RCC 7860 (cell line): Measurements from ENCODE around the gene PPP1R37.

Source experiments
- DNase-seq: peaks from one replicate; pipeline ENCODE4 v3.0.0-alpha.2; 2015; ENCODE audit warnings: low spot score
- FAIRE-seq: peaks from 2 replicates; lab custom pipeline; 2012; peaks lifted over from hg19 to GRCh38; lab: Jason Lieb, UNC

Gene PPP1R37, protein sequence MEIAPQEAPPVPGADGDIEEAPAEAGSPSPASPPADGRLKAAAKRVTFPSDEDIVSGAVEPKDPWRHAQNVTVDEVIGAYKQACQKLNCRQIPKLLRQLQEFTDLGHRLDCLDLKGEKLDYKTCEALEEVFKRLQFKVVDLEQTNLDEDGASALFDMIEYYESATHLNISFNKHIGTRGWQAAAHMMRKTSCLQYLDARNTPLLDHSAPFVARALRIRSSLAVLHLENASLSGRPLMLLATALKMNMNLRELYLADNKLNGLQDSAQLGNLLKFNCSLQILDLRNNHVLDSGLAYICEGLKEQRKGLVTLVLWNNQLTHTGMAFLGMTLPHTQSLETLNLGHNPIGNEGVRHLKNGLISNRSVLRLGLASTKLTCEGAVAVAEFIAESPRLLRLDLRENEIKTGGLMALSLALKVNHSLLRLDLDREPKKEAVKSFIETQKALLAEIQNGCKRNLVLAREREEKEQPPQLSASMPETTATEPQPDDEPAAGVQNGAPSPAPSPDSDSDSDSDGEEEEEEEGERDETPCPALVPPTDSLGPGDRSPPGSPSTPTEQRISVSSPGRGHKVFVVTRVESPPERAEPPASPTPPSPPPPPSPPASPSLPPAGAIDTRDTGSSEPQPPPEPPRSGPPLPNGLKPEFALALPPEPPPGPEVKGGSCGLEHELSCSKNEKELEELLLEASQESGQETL

DNA sequence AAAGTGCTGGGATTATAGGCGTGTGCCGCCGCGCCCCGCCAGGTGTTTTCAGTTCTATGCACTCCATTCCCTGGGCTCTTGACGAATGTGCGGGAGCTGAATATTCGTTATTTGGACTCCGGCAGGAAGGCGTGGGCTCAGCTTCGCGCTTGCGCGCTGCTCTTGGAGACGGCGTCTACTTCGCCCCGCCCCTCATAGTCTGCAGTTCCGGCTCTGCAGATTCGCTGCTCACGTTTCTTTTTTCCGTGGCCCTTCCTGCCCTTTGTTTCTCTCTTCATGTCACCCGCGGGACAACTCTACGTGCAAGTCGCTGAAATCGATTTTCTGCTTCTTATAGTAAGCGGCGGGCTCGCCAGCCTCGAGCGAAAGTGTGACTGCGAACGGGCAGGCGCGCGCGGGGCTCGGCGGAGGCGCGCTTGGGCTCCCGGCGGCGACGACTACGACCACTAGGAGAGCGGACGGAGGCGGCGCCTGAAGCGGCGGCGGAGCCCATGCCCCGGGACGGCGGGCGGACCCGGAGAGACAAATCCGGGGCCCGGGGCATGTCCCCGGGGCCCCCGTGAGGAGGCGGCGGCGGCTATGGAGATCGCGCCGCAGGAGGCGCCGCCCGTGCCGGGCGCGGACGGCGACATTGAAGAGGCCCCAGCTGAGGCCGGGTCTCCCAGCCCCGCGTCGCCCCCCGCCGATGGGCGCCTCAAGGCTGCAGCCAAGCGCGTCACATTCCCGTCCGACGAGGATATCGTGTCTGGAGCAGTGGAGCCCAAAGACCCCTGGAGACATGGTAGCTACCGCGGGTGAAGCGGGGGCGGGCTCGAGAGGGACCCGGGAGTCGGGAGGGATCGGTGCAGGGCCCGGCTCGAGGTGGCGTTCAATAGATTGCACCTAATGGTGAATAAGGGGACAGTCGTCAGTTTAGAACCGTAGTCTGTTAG is at the start of gene PPP1R37:
PPP1R37 (plus strand) TSS at position 433 of the 932 bp plus-strand sequence; CDS start at position 580, 147 bp downstream.
- FAIRE-seq (peak; percentile 65), DNase-seq (peak; percentile 90)

DNA sequence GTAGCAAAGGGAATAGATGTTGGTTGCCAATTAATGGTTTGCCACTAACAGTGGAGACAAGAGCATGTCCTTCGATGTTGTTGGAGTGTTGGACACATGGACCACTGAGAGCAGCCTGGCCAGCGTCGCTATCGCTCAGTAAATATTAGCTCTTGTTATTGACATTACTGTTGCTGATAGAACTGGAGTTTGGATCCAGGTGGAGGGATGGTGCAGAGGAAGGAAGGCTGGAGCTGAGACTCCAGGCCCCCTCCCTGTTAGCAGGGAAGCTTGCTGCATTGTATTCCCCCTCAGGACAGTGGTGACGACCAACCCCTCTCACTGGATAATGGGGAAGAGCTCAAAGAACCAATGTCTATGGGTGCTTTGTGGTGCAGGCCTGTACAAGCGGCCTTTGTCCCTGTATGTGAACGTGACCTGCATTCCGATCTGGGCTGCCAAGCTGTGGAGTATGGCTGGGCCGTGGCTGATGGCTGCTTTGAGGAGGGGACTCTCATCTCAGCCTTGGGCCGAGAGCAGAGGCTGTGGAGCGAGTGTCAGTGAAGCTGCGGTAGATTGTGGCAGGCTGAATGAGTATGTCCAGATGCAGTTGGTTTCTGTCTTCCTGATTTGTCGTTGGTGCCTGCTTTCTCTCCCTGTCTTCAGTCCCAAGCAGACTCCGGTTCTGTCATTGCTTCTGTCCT is 47.2 kb upstream of the PPP1R37 start:
- no peak for FAIRE-seq
- DNase-seq: no peak

DNA sequence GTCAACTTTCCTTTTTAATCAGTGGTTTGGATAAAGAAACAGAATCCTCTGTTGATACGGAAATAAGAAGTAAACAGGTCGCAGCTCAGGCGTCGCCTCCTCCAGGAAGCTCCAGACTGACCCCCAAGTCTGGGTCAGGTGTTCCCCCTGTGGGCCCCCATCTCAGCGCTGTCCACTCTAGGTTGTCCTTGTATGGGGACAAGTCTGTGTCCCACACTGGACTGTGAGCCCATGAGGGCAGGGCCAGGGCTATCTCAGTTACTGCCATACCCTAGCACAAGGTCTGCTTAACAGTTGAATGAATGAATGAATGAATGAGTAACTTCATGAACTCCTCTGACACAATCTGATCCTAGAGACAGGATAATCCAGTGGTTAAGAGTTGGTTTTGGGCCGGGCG is 46.6 kb upstream of the PPP1R37 start:
- FAIRE-seq (no peak), DNase-seq (no peak)

DNA sequence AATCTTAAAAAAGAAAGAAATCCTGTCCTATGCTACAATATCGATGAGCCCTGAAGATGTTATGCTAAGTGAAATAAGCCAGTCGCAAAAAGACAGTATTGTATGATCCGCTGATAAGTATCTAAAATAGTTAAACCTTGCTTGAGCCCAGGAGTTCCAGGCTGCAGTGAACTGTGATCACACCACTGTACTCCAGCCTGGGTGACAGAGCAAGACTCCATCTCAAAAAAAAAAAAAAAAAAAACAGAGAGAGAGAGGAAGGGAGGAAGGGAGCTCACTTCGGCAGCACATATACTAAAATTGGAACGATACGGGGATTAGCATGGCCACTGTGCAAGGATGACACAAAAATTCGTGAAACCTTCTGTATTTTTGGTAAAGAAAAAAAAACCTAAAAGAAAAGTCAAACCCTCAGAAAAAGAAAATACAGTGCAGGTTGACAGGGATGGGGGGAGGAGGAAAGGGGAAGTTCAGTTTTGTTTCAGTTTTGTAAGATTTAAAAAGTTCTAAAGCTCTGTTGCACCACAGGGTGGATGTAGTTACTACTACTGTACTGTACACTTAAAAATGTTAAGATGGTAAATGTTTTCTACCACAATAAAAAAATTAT is 45.7 kb upstream of the PPP1R37 start:
- DNase-seq: no peak
- no peak for FAIRE-seq

DNA sequence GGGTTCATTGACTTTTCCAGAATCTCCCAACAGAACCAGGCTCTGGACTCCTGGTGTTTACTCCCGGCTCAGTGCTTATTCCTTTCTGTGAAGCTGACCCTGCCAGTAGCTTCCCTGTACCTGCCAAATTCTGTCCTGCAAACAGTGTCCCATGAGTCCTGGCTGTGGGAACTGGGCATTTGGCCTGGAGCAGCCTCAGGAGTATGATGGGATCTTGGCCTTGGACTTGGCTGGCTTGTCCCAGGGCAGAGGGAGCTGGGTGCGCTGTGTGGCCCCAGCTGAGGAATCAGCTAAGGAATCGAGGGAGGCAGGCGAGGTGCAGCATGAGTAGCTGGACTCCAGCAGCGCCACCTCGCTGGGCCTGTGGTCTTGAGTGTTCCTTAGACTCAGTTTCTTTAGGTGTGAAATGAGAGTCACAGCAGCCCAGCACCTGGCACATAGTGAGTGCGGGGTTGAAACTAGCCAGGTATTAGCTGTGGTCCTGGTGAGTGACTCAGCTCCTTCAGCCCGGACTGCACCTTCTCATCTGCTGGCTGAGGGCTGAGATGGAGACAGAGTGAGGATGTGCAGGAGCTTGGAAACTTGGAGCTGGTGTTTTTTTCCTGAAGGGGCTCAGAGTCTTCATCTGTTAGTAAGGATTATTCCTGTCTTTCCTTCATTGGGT is 43.8 kb upstream of the PPP1R37 start:
- DNase-seq (no peak), FAIRE-seq (no peak)

DNA sequence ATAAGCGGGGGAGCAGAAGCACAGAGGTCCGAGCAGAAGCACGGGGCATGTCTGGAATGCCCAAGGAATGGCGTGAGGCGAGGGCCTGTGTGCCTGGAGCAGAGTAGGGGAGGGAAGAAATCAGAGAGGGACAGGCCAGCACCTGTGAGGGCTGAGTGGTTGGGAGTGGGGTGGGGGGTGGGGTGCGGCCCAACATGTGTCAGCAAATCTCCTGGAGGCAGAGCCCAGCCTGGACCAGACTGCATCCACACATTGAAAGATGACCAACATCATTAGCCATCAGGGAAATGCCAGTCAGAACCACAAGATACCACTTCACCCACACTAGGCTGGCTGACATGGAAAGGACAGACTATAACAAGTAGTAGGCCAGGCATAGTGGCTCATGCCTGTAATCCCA is 42.9 kb upstream of the PPP1R37 start:
- DNase-seq (no peak), FAIRE-seq (no peak)

DNA sequence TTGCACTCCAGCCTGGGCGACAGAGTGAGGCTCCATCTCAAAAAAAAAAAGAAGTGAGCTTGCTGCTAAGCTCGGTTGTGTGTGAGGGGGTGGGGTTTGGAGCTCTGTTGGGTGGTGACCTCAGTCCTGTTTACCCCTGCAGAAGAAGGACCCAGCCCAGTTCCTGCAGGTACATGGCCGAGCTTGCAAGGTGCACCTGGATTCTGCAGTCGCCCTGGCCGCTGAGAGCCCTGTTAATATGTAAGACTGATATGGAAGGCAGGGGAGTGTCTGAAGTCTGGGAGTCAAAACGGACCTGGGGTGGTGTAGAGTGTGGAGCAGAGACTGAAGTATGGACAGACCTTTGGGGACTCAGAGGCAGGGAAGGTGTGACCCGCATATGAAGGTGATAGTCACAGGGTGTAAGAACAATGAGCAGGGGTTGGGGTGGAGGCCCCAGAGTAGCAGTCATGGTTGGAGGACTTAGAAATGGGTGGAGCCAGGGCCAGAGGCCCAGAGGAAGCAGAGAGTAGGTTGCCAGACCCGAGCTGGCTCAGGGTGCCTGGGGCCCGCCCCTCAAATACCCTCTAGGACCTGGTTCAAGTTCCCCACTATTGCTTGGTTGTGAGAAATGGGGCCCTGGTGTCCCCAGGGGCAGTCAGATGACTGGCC is 40.9 kb upstream of the PPP1R37 start:
- FAIRE-seq (no peak), DNase-seq (no peak)

DNA sequence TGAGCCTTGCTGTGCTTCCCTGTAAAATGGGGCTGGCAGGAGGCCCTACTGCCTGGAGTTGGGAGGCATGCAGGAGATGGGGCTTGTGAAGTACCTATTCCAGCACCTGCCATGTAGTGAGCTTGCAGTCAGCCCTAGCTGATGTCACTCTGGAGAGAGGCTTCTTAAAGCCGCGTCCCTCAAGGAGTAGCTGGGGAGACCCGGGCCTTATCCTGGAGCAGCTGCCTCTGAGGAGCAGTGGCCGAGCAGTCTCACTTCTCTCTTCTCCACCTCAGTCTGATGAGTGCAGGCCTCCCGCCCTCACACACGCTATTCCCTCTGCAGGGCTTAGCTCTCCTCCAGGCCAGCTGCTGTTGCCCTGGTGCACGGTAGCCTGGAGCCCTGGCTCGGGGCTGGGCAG is 36.1 kb upstream of the PPP1R37 start:
- no peak for DNase-seq
- FAIRE-seq: no peak

DNA sequence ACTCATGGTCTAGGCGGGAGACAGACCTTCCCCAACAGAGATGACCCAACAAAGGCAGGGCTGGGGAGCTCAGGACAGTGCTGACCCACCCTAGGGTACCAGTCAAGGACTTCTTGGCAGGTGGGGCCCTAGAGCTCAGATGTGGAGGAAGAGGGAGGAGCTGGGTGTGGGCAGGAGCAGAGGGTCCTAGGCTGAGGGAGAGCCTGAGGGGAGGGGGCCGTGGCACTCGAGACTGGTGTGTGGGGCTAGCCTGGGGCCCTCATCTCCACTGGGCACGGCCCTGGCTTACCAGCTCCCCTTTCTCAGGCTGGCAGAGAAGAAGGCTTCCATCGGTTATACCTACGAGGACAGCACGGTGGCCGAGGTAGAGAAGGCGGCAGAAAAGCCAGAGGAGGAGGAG is 35.5 kb upstream of the PPP1R37 start:
- FAIRE-seq (no peak), DNase-seq (no peak)

DNA sequence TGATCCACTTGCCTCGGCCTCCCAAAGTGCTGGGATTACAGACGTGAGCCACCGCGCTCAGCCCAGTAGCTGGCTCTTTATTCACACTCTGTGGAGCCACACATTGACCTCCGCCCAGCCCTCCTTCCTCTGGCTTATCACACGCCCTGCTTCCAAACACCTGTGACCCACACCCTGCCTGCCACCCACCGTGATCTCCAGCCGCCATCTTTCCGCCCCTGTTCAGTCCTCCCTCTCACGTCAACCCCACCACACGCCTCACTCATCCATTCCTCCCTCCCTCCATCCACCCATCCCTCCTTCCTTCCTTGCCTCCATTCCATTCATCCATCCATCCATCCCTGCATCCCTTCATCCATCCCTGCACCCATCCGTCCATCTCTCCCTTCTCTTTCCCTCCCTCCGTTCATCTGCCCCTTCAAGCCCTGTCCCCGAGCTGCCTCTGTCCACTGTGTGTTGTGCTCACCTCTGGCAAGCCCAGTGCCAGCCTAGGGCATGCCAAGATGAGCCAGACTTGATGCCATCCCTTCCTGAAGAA is 34.3 kb upstream of the PPP1R37 start:
- FAIRE-seq: no peak

DNA sequence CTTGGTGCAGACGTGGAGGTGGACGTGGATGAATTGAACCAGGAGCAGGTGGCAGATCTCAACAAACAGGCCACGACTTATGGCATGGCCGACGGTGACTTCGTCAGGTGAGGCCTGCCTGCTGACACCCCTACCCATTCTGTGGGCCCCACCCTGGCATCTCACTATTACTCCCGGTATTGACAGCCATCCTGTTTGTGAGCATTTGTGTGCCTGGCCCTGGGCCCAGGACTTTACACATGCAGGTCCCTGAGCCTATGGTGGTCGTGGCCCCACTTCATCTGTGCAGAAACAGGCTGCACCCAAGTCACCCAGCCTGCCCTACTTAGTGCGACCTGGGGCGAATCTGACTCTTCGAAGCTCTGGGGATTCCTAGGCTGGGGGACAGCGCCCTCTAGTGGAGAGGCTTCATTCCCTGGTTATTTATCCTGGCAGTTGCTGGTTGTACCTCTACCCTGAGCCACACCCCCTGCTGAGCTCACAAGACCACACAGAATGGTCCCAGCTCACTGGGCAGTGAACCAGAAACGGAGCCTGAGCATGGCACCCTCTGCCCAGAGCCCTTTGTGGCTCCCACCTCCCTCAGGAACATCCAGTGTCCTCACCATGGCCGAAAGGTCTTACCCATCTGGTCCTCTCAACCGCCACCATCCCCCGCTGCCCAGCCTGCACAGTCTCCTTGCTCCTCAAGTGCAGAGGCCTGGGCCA is 33.6 kb upstream of the PPP1R37 start:
- peak; percentile 54 for DNase-seq
- no peak for FAIRE-seq

More for the DNA sequence above, 34.3 kb upstream of the PPP1R37 start:
- DNase-seq: no peak

DNA sequence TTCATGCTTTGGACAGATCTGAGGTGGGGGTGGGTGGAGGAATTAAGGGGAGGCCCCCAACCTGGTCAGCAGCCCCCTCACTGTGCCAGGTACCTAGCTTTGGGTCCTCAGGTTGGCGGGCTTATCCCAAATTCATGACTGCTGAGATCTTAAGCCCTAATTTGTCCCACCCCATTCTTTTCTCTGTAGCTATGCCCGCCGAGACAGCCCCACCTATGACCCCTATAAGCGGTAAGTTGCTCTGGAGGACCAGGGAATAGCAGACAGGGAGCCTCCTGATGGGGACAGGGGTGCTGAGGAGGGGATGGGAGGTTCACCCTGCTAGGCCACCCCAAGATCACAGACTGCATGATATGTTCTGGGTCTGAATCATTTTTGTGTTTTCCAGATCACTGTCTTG is 31.0 kb upstream of the PPP1R37 start:
- DNase-seq (no peak), FAIRE-seq (no peak)

DNA sequence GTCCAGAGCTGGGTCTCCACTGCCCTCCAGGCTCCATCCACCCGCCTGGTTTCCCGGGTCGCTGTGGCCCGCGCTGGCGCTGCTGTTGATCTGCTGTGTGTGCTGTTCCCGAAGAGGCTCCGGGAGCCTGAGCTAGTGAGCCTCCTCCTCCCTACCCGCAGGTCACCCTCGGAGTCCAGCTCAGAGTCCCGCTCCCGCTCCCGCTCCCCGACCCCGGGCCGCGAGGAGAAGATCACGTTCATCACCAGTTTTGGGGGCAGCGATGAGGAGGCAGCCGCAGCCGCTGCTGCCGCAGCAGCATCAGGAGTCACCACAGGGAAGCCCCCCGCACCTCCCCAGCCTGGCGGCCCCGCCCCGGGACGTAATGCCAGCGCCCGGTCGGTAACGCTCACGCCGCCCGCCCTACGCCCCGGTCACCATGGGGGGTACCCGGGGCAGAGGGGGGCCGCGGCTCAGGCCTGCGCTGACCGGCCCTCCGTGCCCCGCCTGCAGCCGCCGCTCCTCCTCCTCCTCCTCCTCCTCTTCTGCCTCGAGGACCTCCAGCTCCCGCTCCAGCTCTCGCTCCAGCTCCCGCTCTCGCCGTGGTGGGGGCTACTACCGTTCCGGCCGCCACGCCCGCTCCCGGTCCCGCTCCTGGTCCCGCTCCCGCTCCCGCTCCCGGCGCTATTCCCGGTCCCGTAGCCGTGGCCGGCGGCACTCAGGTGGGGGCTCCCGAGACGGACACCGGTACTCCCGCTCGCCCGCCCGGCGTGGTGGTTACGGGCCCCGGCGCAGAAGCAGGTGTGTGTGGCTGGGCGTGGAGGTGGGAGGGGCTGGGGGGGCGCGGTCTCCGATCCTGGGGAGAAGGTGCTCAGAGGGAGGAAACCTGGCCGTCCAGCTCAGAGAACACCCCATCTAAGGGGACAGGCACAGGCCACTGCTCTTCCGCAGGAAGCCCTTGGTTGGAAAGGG is 28.9 kb upstream of the PPP1R37 start:
- DNase-seq (no peak), FAIRE-seq (no peak)

DNA sequence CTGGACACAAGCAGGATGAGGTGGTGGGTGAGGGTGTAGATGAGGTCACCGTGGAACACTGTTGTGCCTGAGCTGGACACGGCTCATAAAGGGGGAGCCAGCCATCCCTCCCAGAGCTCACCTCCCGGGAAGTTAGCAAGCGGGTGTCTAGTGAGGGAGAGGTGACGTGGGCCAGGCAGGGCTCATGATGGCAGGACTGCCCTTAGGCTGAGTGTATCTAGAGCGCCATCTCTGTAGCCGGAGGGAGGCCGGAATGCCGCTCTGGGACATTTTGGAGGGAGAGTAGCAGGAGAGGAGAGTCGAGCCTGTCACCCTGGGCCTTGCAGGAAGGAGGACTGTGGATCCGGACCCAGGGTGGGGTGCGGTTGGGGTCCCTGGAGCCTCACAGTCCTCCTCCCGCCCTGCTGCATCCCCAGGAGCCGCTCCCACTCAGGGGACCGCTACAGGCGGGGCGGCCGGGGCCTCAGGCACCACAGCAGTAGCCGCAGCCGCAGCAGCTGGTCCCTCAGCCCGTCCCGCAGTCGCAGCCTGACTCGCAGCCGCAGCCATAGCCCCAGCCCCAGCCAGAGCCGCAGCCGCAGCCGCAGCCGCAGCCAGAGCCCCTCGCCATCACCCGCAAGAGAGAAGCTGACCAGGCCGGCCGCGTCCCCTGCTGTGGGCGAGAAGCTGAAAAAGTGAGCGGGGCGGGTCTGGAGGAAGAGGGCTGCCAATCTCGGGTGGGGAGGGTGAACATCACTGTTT is 25.9 kb upstream of the PPP1R37 start:
- DNase-seq: no peak
- no peak for FAIRE-seq

DNA sequence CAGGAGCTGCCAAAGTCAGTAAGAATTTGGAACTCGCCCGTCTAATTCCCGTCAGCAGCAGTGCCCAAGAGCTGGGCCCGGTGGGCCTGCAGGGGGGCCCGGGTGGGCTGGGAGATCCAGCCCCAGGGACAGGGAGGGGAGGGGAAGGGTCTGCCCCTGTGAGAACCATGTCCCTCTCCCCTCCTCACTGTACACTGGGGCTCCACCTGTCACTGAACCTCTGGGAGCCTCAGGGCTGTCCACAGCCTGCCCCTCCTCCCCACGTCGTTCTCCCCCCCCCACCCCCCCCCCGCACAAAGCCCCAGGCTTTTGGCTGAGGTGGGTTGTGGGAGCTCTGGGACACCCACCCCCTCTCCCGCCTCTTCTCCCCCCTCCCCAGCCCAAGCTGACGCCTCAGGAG is 24.9 kb upstream of the PPP1R37 start:
- DNase-seq: no peak
- FAIRE-seq: no peak

DNA sequence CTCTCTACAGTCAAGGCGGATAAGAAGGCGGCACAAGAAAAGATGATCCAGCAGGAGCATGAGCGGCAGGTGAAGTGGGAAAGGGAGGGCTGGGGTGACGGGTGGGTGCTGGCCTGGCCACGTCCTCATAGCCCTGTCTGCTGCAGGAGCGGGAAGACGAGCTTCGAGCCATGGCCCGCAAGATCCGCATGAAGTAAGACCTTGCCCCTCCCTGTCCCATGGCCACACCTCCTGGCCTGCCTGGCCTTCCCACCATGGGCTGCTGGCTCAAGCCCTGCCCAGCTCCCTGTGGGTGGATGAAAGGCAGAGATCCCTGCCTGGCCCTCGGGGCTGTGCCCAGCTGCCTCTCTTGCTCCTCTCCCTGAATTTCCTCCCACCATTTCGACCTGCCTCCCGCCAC is 23.9 kb upstream of the PPP1R37 start:
- DNase-seq (no peak), FAIRE-seq (no peak)

DNA sequence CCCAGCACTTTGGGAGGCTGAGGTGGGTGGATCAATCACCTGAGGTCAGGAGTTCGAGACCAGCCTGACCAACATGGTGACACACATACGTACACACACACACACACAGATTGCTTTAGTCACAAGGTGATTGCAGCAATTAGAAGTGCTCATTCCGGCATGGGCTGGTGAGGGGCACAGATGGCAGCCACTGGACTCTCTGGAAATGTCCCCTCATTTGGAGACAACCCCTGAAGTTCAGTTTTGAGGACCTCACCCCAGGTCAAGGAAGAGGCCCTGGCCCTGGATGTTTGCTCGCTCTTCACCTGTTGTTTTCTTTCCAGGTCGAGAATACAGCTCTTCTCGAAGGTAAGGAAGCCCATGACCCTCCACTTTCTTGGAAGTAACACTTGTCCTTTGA is 22.8 kb upstream of the PPP1R37 start:
- DNase-seq: no peak
- FAIRE-seq: no peak
